KBM-7 (cell line): Measurements from ENCODE around the gene LCORL.
A peak's percentile ranks its signal among the peaks of the same experiment; 100 is the strongest.
"Not testable (repeated sequence)": the region's sequence is repeated elsewhere in the genome, so short reads cannot be mapped to it uniquely, and the experiment has no call there.

Experiments
- DNase-seq: peaks from one replicate; pipeline ENCODE4 v3.0.0-alpha.2; 2015
- in situ Hi-C: fragments of 300-500 bp; cut with MboI; formaldehyde crosslinking; loops from 2 replicates; pipeline ENCODE4 v1.14.3; 2020; ENCODE audit warnings: low sequenced_read_pairs, low pct_unique_long_range_greater_than_20kb, mixed read lengths

The LCORL gene

DNA sequence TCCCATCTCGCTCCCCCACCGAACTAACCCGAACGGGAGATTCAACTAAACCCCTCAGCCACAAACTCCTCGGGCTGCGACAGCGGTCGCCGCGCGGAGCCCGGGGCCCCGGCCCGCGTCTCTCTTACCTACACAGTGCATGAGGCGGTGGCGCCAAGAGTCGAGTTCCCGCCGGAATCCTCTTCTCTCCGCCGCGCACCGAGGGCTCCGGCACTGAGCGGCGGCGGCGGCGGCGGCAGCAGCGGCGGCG is 160 bp downstream of the LCORL start:
- no peak for DNase-seq
- in situ Hi-C loops, result no loop called here

DNA sequence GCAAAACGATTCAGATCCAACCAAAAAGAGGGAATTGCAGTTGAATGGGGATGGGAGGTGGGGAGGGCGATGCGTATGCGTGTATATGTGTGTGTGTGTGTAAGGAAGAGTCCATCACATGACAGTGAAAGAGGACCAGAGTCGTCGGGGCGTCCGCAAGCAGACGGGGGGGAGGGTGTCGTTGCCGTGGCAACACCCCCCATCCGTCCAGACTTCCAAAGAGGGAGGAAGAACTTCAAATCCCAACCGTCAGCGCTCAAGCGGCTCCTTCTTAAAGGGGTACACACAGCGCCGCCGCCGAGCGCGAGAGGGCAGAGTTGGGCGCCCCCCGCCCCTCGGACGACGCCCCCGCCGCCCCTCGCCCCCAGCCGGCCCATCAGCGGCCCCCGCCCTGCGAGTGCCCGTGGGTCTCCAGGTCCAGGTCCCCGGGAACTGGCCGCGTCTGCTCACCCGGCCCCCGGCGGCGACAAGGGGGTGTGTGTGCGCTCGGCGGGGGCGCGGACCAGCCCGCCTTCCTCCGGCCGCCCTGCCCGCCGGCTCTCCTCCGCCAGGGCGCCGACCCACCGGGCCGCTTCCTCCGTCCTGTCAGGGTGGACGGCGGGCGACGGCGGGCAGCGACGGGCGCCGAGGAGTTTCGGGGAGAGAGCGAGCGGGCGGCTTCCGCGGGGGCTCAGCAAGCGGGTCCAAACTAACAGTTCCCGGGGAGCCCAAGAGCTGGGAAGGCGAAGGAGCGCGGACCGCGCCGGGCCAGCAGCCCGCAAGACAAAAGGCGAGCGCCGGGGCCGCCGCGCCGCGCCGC is 685 bp downstream of the LCORL start:
- in situ Hi-C loops, result no loop called here

DNA sequence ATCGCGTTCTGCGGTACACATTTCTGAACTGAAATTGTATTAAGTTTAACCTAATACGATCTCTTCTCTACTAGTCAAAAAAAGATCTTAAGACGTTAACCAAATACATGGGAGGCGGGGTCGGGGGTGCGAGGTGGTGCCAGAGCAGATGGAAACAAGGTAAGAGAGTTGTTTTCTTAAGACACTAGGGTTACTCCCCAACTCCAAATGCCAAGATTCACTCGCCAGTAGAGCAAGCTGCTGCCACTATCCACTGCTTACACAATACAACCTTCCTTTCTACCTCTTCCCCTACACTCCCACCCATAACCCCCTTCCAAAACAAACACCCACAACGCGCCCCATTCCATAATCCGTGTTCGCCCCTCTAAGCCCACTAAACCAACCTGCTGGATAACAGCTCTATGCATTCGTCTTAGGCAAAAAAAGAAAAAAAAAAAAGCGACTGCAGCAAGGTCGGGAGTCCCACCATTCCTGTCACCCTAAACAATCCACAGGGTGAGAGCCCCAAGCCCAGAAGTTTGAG is 1.3 kb downstream of the LCORL start:
- no peak for DNase-seq
- in situ Hi-C loops, result no loop called here

More for the DNA sequence above, 685 bp downstream of the LCORL start:
- DNase-seq, result peak; percentile 86

DNA sequence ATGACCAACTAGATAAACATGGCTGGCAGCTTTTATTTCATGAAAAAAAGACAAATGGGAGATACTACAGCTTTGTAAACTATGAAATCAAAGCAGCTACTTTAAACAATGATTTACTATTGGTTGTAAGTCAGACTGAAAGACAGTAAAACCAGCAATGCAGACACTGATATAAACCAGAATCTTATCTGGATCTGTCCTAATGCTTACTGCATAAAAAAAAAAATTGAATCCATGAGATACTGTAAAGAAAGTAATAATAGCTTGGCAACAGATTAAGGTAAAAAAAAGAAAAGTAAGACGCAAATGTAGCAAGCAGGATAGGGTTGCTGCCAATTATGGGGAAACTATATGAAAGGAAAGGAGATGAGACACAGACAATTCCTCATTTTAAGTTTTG is 7.3 kb downstream of the LCORL start:
- in situ Hi-C loops, result no loop called here

DNA sequence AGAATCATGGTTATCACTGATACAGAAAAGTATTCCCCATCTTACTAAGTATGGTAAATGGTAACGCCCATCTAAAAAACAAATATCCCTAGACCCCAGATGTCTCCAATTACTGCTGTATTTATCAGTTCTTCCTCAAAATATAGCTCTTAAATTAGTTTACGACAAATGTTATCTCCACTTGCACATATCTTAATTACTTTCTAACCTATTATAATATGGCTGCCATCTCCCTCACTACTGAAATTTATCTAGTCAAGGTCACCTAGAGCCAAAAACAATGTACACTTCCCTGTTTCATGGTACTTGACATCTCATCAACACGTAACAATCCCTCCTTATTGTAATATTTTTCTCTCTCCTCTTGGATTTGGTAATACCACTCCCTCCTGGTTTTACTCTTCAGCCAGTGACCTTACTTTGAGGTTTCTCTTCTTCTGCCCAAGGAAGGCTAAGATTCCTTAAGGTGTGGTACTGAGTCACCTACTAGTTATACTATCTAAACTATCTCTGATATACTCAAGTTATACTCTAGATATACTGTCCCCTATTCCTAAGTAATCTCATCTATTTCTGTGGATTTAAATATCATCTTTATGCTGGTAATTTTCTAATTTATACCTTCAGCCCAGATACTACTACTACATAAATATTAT is 8.6 kb downstream of the LCORL start:
- no peak for DNase-seq
- in situ Hi-C loops, result no loop called here

More for the DNA sequence above, 7.3 kb downstream of the LCORL start:
- DNase-seq, result no peak

DNA sequence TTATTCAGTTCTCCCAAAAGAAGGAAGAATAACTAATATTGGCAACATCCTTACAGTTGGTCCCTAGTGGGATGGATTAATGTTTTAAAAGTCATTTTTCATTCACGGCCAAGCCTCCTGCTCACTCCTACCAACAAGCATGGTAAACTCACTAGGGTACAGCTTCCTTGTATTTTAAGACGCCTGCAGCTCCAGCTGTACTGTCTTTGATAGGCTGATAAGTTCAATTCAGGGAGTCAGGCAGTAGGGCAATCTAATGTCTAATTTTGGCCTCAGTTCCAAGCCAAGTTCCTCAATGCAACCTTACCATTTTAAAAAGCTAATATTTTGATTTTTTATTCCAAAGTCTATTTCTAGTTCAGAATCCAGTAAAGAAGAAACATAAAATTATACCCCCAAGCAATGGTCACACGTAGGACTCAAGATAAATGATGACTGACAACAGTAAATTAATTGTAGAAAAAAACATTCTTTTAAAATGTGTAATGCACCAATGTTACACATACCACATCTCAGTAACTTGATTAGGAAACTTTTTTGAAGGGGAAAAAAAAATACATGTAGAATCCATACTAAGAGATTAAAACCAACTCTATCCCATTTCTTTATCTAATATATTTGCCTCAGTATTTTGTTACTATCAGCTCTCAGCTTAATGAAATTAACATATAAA is 9.3 kb downstream of the LCORL start:
- DNase-seq, result peak; percentile 15
- in situ Hi-C loops, result no loop called here

DNA sequence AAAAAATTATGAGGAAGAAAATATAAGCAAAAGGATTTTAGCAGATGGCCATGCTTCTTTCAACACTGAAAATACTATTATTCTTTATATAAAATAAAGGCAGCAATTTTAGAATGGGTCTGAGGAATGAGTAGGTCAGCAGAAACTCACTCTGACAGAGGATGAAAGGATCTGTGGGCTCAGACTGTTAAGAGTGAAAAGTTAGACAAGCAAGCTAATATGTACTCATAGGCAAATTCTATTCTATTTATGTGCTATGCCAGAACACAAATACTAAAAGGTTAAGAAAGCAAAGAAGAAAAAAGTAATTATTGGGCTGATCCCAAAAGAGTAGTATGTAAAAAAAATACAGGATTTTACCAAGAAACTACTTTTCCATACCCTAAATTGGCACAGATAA is 13.9 kb downstream of the LCORL start:
- in situ Hi-C loops, result no loop called here
- no peak for DNase-seq

DNA sequence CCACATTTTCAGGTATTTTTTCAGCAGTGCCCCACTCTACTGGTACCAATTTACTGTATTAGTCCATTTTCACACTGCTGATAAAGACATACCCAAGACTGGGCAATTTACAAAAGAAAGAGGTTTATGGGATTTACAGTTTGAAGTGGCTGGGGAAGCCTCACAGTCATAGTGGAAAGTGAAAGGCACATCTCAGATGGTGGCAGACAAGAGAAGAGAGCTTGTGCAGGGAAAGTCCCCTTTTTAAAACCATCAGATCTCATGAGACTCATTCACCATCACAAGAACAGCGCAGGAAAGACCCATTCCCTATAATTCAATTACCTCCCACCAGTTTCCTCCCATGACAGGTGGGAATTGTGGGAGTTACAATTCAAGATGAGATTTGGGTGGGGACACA is 15.1 kb downstream of the LCORL start:
- in situ Hi-C loops, DNase-seq: not testable (repeated sequence)

- no peak for DNase-seq
- in situ Hi-C loops, result no loop called here
These were observed 24.4 kb downstream of the LCORL start for GRCh38 chr4:17997129-17997528.

- no peak for DNase-seq
- in situ Hi-C loops, result no loop called here
These were observed 26.4 kb downstream of the LCORL start for GRCh38 chr4:17995165-17995564.

- DNase-seq, result no peak
- in situ Hi-C loops, result no loop called here
These were observed 35.7 kb downstream of the LCORL start for GRCh38 chr4:17985832-17986231.

DNA sequence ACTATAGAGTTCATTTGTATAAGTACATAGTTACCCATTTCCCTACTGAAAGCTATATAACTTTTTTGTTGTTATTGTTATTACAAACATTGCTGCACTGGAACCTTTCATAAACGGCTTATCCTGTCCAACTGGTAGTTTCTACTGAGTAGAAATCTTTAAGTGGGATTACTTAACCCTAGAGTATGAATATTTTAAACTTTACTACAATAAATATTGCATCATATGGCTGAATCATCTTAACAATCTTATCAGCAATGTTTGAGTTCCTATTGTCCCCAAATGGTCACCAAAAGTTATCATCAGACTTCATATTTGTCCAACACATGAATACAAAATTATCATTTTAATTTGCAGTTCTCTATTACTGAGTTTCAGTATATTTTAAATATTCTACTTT is 40.5 kb downstream of the LCORL start:
- DNase-seq, result no peak
- in situ Hi-C loops, result no loop called here

- in situ Hi-C loops, result no loop called here
- DNase-seq, result no peak
These were observed 52.8 kb downstream of the LCORL start for GRCh38 chr4:17968721-17969120.

- in situ Hi-C loops, result no loop called here
- DNase-seq, result no peak
These were observed 54.5 kb downstream of the LCORL start for GRCh38 chr4:17967078-17967477.

- in situ Hi-C loops, result no loop called here
- DNase-seq, result no peak
These were observed 55.2 kb downstream of the LCORL start for GRCh38 chr4:17966312-17966711.

GRCh38 chr4:17964576-17964975 is 57.0 kb downstream of the LCORL start:
- in situ Hi-C loops, result no loop called here

DNA sequence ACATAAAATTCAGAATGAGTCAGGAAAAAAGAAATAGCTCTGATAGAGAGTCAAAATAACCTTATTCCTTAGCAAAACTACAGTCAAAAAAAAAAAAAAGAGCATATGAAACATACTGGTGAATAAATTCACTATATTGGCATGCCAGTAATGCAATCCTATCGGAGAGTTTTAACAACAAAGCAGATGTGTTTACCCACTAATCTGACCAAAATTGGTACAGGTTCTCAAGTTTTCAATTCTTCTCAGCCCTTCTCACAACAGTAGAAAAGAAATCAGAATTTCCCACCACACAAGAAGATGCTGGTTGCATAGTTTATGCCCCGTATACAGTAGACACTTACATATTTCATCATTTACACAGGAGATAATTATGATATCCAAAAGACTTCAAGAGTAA is 59.4 kb downstream of the LCORL start:
- no peak for DNase-seq
- in situ Hi-C loops, result no loop called here

More at GRCh38 chr4:17964576-17964975, 57.0 kb downstream of the LCORL start:
- DNase-seq, result no peak

GRCh38 chr4:17961249-17961648 is 60.3 kb downstream of the LCORL start:
- DNase-seq, result no peak
- in situ Hi-C loops, result no loop called here

DNA sequence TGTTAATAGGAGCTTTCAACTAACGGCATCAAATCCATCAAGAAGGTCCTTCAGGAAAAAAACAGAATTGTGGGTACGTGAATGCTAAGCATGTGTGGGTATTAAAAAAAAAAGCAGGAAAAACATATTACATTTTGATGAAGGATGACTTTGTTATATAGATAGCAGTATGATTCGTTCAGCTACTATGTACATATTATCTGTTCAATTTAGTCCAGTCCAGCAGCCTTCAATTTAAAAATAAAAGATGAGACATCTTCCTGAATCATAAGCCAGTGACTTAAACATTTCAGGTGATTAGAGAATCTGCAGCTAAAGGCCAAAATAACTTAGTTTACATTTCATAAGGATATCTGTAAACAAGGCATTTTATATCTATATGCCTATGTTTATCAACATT is 63.4 kb downstream of the LCORL start:
- in situ Hi-C loops, result no loop called here
- no peak for DNase-seq

GRCh38 chr4:17957688-17958087 is 63.9 kb downstream of the LCORL start:
- in situ Hi-C loops, result no loop called here

More at GRCh38 chr4:17957688-17958087, 63.9 kb downstream of the LCORL start:
- no peak for DNase-seq
